NCI-H2227 treated with DMSO at 0.1 percent for 48 hours (cell line): ENCODE results near the gene TSFM.
"Not testable (repeated sequence)": the region's sequence is repeated elsewhere in the genome, so short reads cannot be mapped to it uniquely, and the experiment has no call there.

Experiments used
- DNase-seq: peaks from one replicate; lab custom pipeline; 2025; lab: John Stamatoyannopoulos, UW

Gene TSFM

GRCh38 chr12:57763881-57764661, 18.5 kb upstream of the TSFM start:
- DNase-seq = no peak

GRCh38 chr12:57764662-57765002, 18.0 kb upstream of the TSFM start:
- DNase-seq = no peak

GRCh38 chr12:57765003-57765697, 17.4 kb upstream of the TSFM start:
- no peak for DNase-seq

- DNase-seq = no peak
These were observed 16.7 kb upstream of the TSFM start for GRCh38 chr12:57765698-57766463.

- DNase-seq = no peak
These were observed 15.9 kb upstream of the TSFM start, which contains the start of gene CYP27B1 for GRCh38 chr12:57766464-57767304. TSS of gene CYP27B1 (minus strand) at chr12:57767078. CDS start at chr12:57767041, 37 bp downstream.

- no peak for DNase-seq
These were observed 15.3 kb upstream of the TSFM start for GRCh38 chr12:57767305-57767698.

- DNase-seq = no peak
These were observed 14.7 kb upstream of the TSFM start for GRCh38 chr12:57767876-57768275.

GRCh38 chr12:57769594-57769993, 13.0 kb upstream of the TSFM start:
- DNase-seq = no peak

GRCh38 chr12:57770734-57771133, 11.9 kb upstream of the TSFM start:
- no peak for DNase-seq

- peak; percentile 84 for DNase-seq
These were observed 11.2 kb upstream of the TSFM start for GRCh38 chr12:57771236-57771872.

- peak; percentile 84 for DNase-seq
These were observed 10.6 kb upstream of the TSFM start, which contains the start of gene METTL1 for GRCh38 chr12:57771873-57772428. TSS of gene METTL1 (minus strand) at chr12:57772105. CDS start at chr12:57772083, 22 bp downstream.

- peak; percentile 42 for DNase-seq
These were observed 9.9 kb upstream of the TSFM start, which contains the start of gene EEF1AKMT3 for GRCh38 chr12:57772429-57773322. TSS of gene EEF1AKMT3 (plus strand) at chr12:57772614. CDS start at chr12:57772725, 111 bp downstream.

- not testable (repeated sequence) for DNase-seq
These were observed 8.0 kb upstream of the TSFM start for GRCh38 chr12:57774634-57775033.

- DNase-seq = no peak
These were observed 7.5 kb upstream of the TSFM start for GRCh38 chr12:57775044-57775443.

- DNase-seq = no peak
These were observed 6.9 kb upstream of the TSFM start for GRCh38 chr12:57775563-57776246.

GRCh38 chr12:57776247-57776587, 6.4 kb upstream of the TSFM start:
- DNase-seq = no peak

GRCh38 chr12:57777367-57777766, 5.2 kb upstream of the TSFM start:
- no peak for DNase-seq

GRCh38 chr12:57777911-57778310, 4.7 kb upstream of the TSFM start:
- DNase-seq = no peak

- DNase-seq = no peak
These were observed 2.9 kb upstream of the TSFM start for GRCh38 chr12:57779736-57780135.
